Liver (tissue), 9 donors: ENCODE data around the gene PTPA. TPM values are rescaled to one million over a fixed set of nuclear protein-coding genes. Genes with fewer than 3 reads are reported as not detected.
A peak's percentile ranks its signal among the peaks of the same experiment; 100 is the strongest.

ENCODE experiments used
- DNase-seq: peaks from one replicate; pipeline ENCODE4 v3.0.0-alpha.2; 2017; ENCODE audit warnings: low spot score
- H3K27ac ChIP-seq, 2 donors: one replicate each; pipeline ENCODE4 v1.7.0; 2013; ENCODE audit warnings: inconsistent platforms in 2 of 2, low read length in 2 of 2, control low read depth in 1 of 2, low read depth in 1 of 2, mild to moderate bottlenecking in 1 of 2
- H3K27me3 ChIP-seq, 4 donors: one replicate each; pipeline versions ENCODE4 v1.6.1 to v1.7.0; 2013; ENCODE audit warnings: low read length in 3 of 4, inconsistent platforms in 1 of 4, mild to moderate bottlenecking in 1 of 4, moderate library complexity in 1 of 4; ENCODE audit not compliant: control insufficient read depth in 4 of 4, insufficient read depth in 4 of 4
- H3K36me3 ChIP-seq, 4 donors: one replicate each; pipeline versions ENCODE4 v1.6.1 to v1.7.0; 2013; ENCODE audit warnings: low read length in 3 of 4, mild to moderate bottlenecking in 3 of 4, low read depth in 1 of 4, moderate library complexity in 1 of 4; ENCODE audit not compliant: control insufficient read depth in 4 of 4, insufficient read depth in 3 of 4
- H3K4me1 ChIP-seq, 4 donors: one replicate each; pipeline versions ENCODE4 v1.6.1 to v1.7.0; 2013; ENCODE audit warnings: low read length in 3 of 4, mild to moderate bottlenecking in 3 of 4, moderate library complexity in 1 of 4; ENCODE audit not compliant: control insufficient read depth in 4 of 4, insufficient read depth in 4 of 4
- H3K4me3 ChIP-seq, 3 donors: one replicate each; pipeline versions ENCODE4 v1.6.1 to v1.7.0; 2013; ENCODE audit warnings: low read length in 3 of 3, control low read depth in 1 of 3, low read depth in 1 of 3, mild to moderate bottlenecking in 1 of 3
- H3K9ac ChIP-seq, 2 donors: one replicate each; pipeline ENCODE4 v1.7.0; 2013; ENCODE audit warnings: low read length in 2 of 2, mild to moderate bottlenecking in 2 of 2, moderate library complexity in 2 of 2, control low read depth in 1 of 2, low read depth in 1 of 2
- H3K9me3 ChIP-seq, 4 donors: one replicate each; pipeline versions ENCODE4 v1.6.1 to v1.7.0; 2013; ENCODE audit warnings: low read length in 3 of 4; ENCODE audit not compliant: control insufficient read depth in 4 of 4
- ATF3 ChIP-seq: IDR thresholded peaks from 2 replicates; pipeline ENCODE4 v1.6.1; 2016; ENCODE audit warnings: antibody characterized with exemption
- CTCF ChIP-seq: fragments of 150-350 bp; IDR thresholded peaks from 2 replicates; pipeline ENCODE4 v1.5.1; 2017; ENCODE audit warnings: improper control_type of control experiment, low read depth, low read length; ENCODE audit not compliant: missing input control
- EGR1 ChIP-seq, 2 donors: IDR thresholded peaks; 2 replicates each; pipeline ENCODE4 v1.6.1; 2016 to 2018; ENCODE audit warnings: antibody characterized with exemption in 2 of 2, low read depth in 2 of 2
- FOXA1 ChIP-seq: IDR thresholded peaks from 2 replicates; pipeline ENCODE4 v1.6.1; 2016; ENCODE audit warnings: antibody characterized with exemption
- FOXA2 ChIP-seq: IDR thresholded peaks from 2 replicates; pipeline ENCODE4 v1.6.1; 2016; ENCODE audit warnings: antibody characterized with exemption
- GABPA ChIP-seq, 2 donors: IDR thresholded peaks in 1 of 2; conservative IDR thresholded peaks in 1 of 2; 2 replicates each; pipeline ENCODE4 v1.6.1; 2016; ENCODE audit warnings: antibody characterized with exemption in 2 of 2, mild to moderate bottlenecking in 1 of 2, moderate library complexity in 1 of 2
- HNF4A ChIP-seq, 2 donors: conservative IDR thresholded peaks; 2 replicates each; pipeline ENCODE4 v1.6.1; 2016; ENCODE audit warnings: antibody characterized with exemption in 2 of 2, mild to moderate bottlenecking in 2 of 2
- HNF4G ChIP-seq: IDR thresholded peaks from 2 replicates; pipeline ENCODE4 v1.6.1; 2016; ENCODE audit warnings: antibody characterized with exemption
- JUND ChIP-seq, 2 donors: IDR thresholded peaks; 2 replicates each; pipeline ENCODE4 v1.6.1; 2016; ENCODE audit warnings: antibody characterized with exemption in 2 of 2
- MAX ChIP-seq: IDR thresholded peaks from 2 replicates; pipeline ENCODE4 v1.6.1; 2016; ENCODE audit warnings: antibody characterized with exemption
- NR2F2 ChIP-seq: IDR thresholded peaks from 2 replicates; pipeline ENCODE4 v1.6.1; 2016; ENCODE audit warnings: antibody characterized with exemption
- RAD21 ChIP-seq, 2 donors: IDR thresholded peaks; 2 replicates each; pipeline ENCODE4 v1.6.1; 2016; ENCODE audit warnings: antibody characterized with exemption in 2 of 2, mild to moderate bottlenecking in 2 of 2
- RXRA ChIP-seq, 2 donors: IDR thresholded peaks; 2 replicates each; pipeline ENCODE4 v1.6.1; 2017 to 2018; ENCODE audit warnings: antibody characterized with exemption in 2 of 2, mild to moderate bottlenecking in 1 of 2
- SP1 ChIP-seq: IDR thresholded peaks from 2 replicates; pipeline ENCODE4 v1.6.1; 2018; ENCODE audit warnings: antibody characterized with exemption, mild to moderate bottlenecking
- TAF1 ChIP-seq: conservative IDR thresholded peaks from 2 replicates; pipeline ENCODE4 v1.6.1; 2016; ENCODE audit warnings: antibody characterized with exemption, mild to moderate bottlenecking
- YY1 ChIP-seq: IDR thresholded peaks from 2 replicates; pipeline ENCODE4 v1.6.1; 2016; ENCODE audit warnings: antibody characterized with exemption, mild to moderate bottlenecking
- ZBTB33 ChIP-seq: IDR thresholded peaks from 2 replicates; pipeline ENCODE4 v1.6.1; 2016; ENCODE audit warnings: antibody characterized with exemption
- WGBS: extraction: QIAGEN DNeasy Blood & Tissue Kit; methylation state at CpG from one replicate; pipeline ENCODE4 v1.1.7; 2013; 5-methylcytosine and 5-hydroxymethylcytosine counted together
- polyA plus RNA-seq, 2 donors: library from polyadenylated mRNA; stranded (reverse) in 1 of 2; unstranded in 1 of 2; fragments of 200-250 nt in 1 of 2; fragments of >200 nt in 1 of 2; fragmentation: Nextera tagmentation in 1 of 2; extraction: Ambion mirVana in 1 of 2; gene quantifications; one replicate each; pipeline versions ENCODE4 v1.2.1 to v1.2.3, GENCODE V29; 2013 to 2015
- total RNA-seq, 2 donors: library from RNA; depleted of rRNA; stranded (reverse); fragments of >200 nt; gene quantifications; one replicate each; pipeline ENCODE4 v1.2.3, GENCODE V29; 2014
- donor health status: healthy.
- donor health status: healthy.
- donor health status: healthy.
- donor health status: healthy.
- donor health status: healthy.

PTPA gene
- total and polyA plus RNA-seq, 4 donors: 27.6 to 66.0 (median 38.4) TPM

- Histone ChIP-seq H3K36me3 (peaks cover 4 to 9% (median 5%) of the 10 kb centered on the region in 4 donors), H3K27me3 (no peaks in the 10 kb centered on the region), H3K9ac (no peak overlapping the region), H3K27ac (peak overlapping the region; percentile 98), H3K4me3 (no peak overlapping the region), H3K4me1 (peaks cover 14 to 68% (median 44%) of the 10 kb centered on the region in 4 donors), H3K9me3 (no peaks in the 10 kb centered on the region)
- DNase-seq: no peak
- 81% methylated on average over 15 of the region's 15 CpGs for WGBS
- no peak for TF ChIP-seq EGR1 (IDR thresholded peaks at IDR 0.05; ENCODE audit: low read depth in 2 of 2)
- no peak for TF ChIP-seq CTCF
- no peak for TF ChIP-seq NR2F2
- no peak for TF ChIP-seq TAF1
- TF ChIP-seq JUND (IDR thresholded peaks at IDR 0.05): no peak
- no peak for TF ChIP-seq FOXA2
- TF ChIP-seq FOXA1: no peak
- no peak for TF ChIP-seq ZBTB33
- TF ChIP-seq HNF4A (conservative IDR thresholded peaks at IDR 0.05): no peak
- TF ChIP-seq RXRA (IDR thresholded peaks at IDR 0.05): no peak
Measured at GRCh38 chr9:129142138-129142935, 31.1 kb downstream of the PTPA start.

- H3K27ac ChIP-seq: peak overlapping the region; percentile 98
- H3K9ac ChIP-seq: no peak overlapping the region
- peak; percentile 82 for DNase-seq
- no peaks in the 10 kb centered on the region for H3K9me3 ChIP-seq
- 44% methylated on average over 14 of the region's 14 CpGs for WGBS
- peaks cover 5 to 15% (median 7%) of the 10 kb centered on the region in 4 donors for H3K36me3 ChIP-seq
- no peak overlapping the region for H3K4me3 ChIP-seq
- peaks cover 11 to 58% (median 36%) of the 10 kb centered on the region in 4 donors for H3K4me1 ChIP-seq
- no peaks in the 10 kb centered on the region for H3K27me3 ChIP-seq
- TF ChIP-seq TAF1 (no peak), RAD21 (IDR thresholded peaks at IDR 0.05) (peak; percentile 70 to 78), GABPA (IDR thresholded peaks at IDR 0.05 in 1 of 2, conservative IDR thresholded peaks at IDR 0.05 in 1 of 2) (peak; percentile 50 to 66), HNF4A (conservative IDR thresholded peaks at IDR 0.05) (no peak), FOXA1 (no peak), CTCF (peak; percentile 80), EGR1 (IDR thresholded peaks at IDR 0.05; ENCODE audit: low read depth in 2 of 2) (no peak), ATF3 (no peak), MAX (no peak), ZBTB33 (no peak), FOXA2 (no peak), HNF4G (no peak), SP1 (peak; percentile 40), JUND (IDR thresholded peaks at IDR 0.05) (no peak), YY1 (peak; percentile 47)
Measured at GRCh38 chr9:129143031-129143927, 32.1 kb downstream of the PTPA start.
